Measurements from ENCODE around the gene NEBL. TPM values are rescaled to one million over a fixed set of nuclear protein-coding genes. Genes with fewer than 3 reads are reported as not detected.
"Not testable (repeated sequence)": the region's sequence is repeated elsewhere in the genome, so short reads cannot be mapped to it uniquely, and the experiment has no call there.

Gene NEBL, protein sequence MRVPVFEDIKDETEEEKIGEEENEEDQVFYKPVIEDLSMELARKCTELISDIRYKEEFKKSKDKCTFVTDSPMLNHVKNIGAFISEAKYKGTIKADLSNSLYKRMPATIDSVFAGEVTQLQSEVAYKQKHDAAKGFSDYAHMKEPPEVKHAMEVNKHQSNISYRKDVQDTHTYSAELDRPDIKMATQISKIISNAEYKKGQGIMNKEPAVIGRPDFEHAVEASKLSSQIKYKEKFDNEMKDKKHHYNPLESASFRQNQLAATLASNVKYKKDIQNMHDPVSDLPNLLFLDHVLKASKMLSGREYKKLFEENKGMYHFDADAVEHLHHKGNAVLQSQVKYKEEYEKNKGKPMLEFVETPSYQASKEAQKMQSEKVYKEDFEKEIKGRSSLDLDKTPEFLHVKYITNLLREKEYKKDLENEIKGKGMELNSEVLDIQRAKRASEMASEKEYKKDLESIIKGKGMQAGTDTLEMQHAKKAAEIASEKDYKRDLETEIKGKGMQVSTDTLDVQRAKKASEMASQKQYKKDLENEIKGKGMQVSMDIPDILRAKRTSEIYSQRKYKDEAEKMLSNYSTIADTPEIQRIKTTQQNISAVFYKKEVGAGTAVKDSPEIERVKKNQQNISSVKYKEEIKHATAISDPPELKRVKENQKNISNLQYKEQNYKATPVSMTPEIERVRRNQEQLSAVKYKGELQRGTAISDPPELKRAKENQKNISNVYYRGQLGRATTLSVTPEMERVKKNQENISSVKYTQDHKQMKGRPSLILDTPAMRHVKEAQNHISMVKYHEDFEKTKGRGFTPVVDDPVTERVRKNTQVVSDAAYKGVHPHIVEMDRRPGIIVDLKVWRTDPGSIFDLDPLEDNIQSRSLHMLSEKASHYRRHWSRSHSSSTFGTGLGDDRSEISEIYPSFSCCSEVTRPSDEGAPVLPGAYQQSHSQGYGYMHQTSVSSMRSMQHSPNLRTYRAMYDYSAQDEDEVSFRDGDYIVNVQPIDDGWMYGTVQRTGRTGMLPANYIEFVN
- 55.2 TPM for total RNA-seq

GRCh38 chr10:20897146-20897825 lies at the start of gene NEBL:
NEBL (minus strand) TSS chr10:20897311; CDS start chr10:20897205, 106 bp downstream.
- H3K4me3 ChIP-seq, result no peak within 1 kb of the TSS
- H3K27me3 ChIP-seq, result no peaks in the 10 kb centered on the region

DNA sequence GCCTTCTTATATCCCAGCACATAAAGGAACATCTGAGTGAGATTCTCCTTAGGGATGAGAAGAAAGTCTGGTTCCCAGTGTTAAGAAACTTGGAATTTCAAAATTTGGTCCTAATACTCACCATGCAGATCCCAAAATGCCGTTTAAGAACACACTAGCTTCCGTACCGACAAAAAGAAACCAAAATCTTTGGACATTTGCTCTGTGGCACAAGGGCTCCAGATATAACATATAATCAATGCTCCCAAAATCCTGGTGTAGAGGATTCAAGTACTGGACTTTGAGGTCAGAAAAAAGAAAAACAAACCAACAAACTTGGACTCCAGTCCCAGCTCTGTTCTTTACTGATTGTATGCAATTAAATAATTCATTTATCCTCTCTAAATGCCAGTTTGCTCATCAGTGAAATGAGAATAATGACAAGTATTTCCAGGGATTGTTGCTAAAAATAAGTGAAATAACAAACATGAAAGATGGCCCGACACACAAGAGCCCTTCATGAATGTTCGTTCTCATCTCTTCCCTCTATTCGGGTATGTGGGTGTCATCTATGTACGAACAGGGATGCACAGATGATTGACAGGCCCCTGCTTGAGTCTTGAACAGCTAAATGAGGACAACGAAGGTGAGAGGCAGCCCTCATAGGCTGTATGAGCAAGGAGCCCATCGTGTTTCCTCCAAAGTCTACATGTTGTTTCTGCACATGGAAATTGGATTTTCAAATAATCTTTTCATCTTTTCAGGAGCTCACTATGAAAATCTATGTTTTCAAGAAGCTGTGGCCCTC lies 48.6 kb upstream of the NEBL start:
- DNase-seq (ENCODE audit: extremely low spot score in 2 of 2), result no peak
- intact Hi-C loops (cut with DNase I), result no loop called here
- no peaks in the 10 kb centered on the region for H3K4me1 ChIP-seq
- H3K36me3 ChIP-seq, result no peaks in the 10 kb centered on the region
- no peaks in the 10 kb centered on the region for H3K27me3 ChIP-seq
- no peak overlapping the region for H3K4me3 ChIP-seq
- H3K9me3 ChIP-seq, result no peaks in the 10 kb centered on the region
- no peak for TF ChIP-seq POLR2A (IDR thresholded peaks at IDR 0.05)
- TF ChIP-seq, protein P1, sequence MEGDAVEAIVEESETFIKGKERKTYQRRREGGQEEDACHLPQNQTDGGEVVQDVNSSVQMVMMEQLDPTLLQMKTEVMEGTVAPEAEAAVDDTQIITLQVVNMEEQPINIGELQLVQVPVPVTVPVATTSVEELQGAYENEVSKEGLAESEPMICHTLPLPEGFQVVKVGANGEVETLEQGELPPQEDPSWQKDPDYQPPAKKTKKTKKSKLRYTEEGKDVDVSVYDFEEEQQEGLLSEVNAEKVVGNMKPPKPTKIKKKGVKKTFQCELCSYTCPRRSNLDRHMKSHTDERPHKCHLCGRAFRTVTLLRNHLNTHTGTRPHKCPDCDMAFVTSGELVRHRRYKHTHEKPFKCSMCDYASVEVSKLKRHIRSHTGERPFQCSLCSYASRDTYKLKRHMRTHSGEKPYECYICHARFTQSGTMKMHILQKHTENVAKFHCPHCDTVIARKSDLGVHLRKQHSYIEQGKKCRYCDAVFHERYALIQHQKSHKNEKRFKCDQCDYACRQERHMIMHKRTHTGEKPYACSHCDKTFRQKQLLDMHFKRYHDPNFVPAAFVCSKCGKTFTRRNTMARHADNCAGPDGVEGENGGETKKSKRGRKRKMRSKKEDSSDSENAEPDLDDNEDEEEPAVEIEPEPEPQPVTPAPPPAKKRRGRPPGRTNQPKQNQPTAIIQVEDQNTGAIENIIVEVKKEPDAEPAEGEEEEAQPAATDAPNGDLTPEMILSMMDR (IDR thresholded peaks at IDR 0.05), result no peak
- no peak for TF ChIP-seq POLR2AphosphoS5 (IDR thresholded peaks at IDR 0.05; ENCODE audit: insufficient read depth in 1 of 2, low read depth in 1 of 2)
- H3K27ac ChIP-seq, result no peak overlapping the region

More at GRCh38 chr10:20897146-20897825, at the start of gene NEBL:
- Histone ChIP-seq H3K9me3 (no peaks in the 10 kb centered on the region), H3K4me1 (no peaks in the 10 kb centered on the region), H3K36me3 (no peaks in the 10 kb centered on the region), H3K27ac (no peak within 1 kb of the TSS)
- TF ChIP-seq POLR2AphosphoS5 (IDR thresholded peaks at IDR 0.05; ENCODE audit: insufficient read depth in 1 of 2, low read depth in 1 of 2) (no peak), POLR2A (IDR thresholded peaks at IDR 0.05) (no peak)
- intact Hi-C loops (cut with DNase I), result no loop called here
- DNase-seq (ENCODE audit: extremely low spot score in 2 of 2), result no peak

DNA sequence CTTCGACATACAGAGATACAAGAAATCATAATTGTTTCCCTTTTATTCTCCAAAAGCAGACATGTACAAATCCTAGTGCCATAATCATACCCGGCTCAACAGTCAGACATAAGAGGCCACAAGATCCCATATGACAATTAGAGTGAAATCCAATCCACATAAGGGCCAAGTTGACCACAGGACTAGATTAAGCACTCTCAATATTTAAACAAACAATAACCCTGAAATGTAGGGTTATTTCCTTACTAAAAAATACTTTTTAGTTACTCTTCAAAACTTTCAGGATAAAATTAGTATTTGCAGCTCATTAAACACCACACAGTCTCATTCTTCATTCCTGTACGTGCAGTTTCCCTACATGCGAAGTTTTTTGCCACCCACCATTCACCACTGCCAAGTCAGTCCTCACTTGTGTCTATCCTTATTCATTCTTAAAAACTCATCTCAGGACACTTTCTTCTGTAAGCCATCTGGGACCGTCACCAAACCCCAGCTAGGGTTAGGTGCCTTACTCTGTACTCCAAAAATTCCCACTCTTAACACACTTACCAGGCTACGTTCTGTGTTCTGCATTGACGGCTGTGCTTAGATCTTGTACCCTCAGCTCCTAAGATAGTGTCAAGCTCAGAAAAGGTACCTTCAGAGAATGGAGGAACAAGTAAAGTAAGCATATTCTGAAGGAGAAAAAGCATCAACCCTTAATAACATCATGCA lies 47.8 kb upstream of the NEBL start:
- TF ChIP-seq POLR2AphosphoS5 (IDR thresholded peaks at IDR 0.05; ENCODE audit: insufficient read depth in 1 of 2, low read depth in 1 of 2), result no peak
- TF ChIP-seq, protein P1 (IDR thresholded peaks at IDR 0.05), result no peak
- TF ChIP-seq POLR2A (IDR thresholded peaks at IDR 0.05), result no peak
- intact Hi-C loops (cut with DNase I), result no loop called here
- Histone ChIP-seq H3K27ac (no peak overlapping the region), H3K27me3 (no peaks in the 10 kb centered on the region), H3K36me3 (no peaks in the 10 kb centered on the region), H3K9me3 (no peaks in the 10 kb centered on the region), H3K4me3 (no peak overlapping the region), H3K4me1 (no peaks in the 10 kb centered on the region)
- DNase-seq (ENCODE audit: extremely low spot score in 2 of 2), result no peak

- intact Hi-C loops (cut with DNase I); DNase-seq (ENCODE audit: extremely low spot score in 2 of 2); H3K36me3 ChIP-seq: not testable (repeated sequence)
Observed at GRCh38 chr10:20939414-20939813, 42.3 kb upstream of the NEBL start.

DNA sequence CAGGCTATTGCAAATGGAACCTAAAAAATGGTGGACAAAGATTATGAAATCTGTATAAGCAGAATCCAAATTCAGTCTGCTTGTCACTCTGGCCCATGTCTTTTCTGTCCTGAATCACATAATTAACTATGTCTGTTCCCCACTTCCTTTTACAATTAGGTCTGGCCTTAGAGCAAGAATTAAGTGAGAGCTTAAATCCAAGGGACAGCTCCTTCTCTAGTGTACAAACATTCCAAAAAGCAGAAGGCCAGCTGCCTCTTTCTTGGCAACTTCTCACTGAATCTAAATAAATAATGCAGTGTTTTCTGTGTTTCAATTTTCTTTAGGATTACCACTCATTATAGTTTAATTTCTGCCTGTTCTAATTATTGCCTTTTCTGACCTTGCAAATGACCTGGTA lies 39.3 kb upstream of the NEBL start:
- H3K36me3 ChIP-seq, result no peaks in the 10 kb centered on the region
- H3K27me3 ChIP-seq, result no peaks in the 10 kb centered on the region
- H3K4me1 ChIP-seq, result peaks cover 4% of the 10 kb centered on the region
- H3K4me3 ChIP-seq, result no peak overlapping the region
- DNase-seq (ENCODE audit: extremely low spot score in 2 of 2), result no peak
- TF ChIP-seq, protein P1 (IDR thresholded peaks at IDR 0.05), result no peak
- TF ChIP-seq POLR2A (IDR thresholded peaks at IDR 0.05) (no peak), POLR2AphosphoS5 (IDR thresholded peaks at IDR 0.05; ENCODE audit: insufficient read depth in 1 of 2, low read depth in 1 of 2) (no peak)
- intact Hi-C loops (cut with DNase I), result no loop called here
- H3K27ac ChIP-seq, result no peak overlapping the region
- H3K9me3 ChIP-seq, result no peaks in the 10 kb centered on the region

More at GRCh38 chr10:20939414-20939813, 42.3 kb upstream of the NEBL start:
- not testable (repeated sequence) for H3K4me3 ChIP-seq, H3K4me1 ChIP-seq, H3K27ac ChIP-seq, H3K27me3 ChIP-seq, H3K9me3 ChIP-seq

Data from vagina (tissue), 2 donors.